Mucosa of stomach (tissue), 1 donor: Measurements from ENCODE around the gene IL6R.
A peak's percentile ranks its signal among the peaks of the same experiment; 100 is the strongest.

ENCODE experiments used
- H3K27me3 ChIP-seq: one replicate; pipeline ENCODE4 v1.7.0; 2013; ENCODE audit warnings: mild to moderate bottlenecking, low read length; ENCODE audit not compliant: control insufficient read depth, insufficient read depth
- H3K36me3 ChIP-seq: one replicate; pipeline ENCODE4 v1.7.0; 2013; ENCODE audit warnings: low read length; ENCODE audit not compliant: control insufficient read depth, insufficient read depth
- H3K4me1 ChIP-seq: one replicate; pipeline ENCODE4 v1.7.0; 2013; ENCODE audit warnings: mild to moderate bottlenecking, low read length; ENCODE audit not compliant: control insufficient read depth, insufficient read depth
- H3K4me3 ChIP-seq: one replicate; pipeline ENCODE4 v1.7.0; 2013; ENCODE audit warnings: low read length
- H3K9ac ChIP-seq: one replicate; pipeline ENCODE4 v1.7.0; 2013; ENCODE audit warnings: mild to moderate bottlenecking, low read length, moderate library complexity
- H3K9me3 ChIP-seq: one replicate; pipeline ENCODE4 v1.7.0; 2013; ENCODE audit warnings: mild to moderate bottlenecking, low read length, moderate library complexity; ENCODE audit not compliant: control insufficient read depth
- donor health status: Pancreatic carcinoma.

The IL6R gene

DNA sequence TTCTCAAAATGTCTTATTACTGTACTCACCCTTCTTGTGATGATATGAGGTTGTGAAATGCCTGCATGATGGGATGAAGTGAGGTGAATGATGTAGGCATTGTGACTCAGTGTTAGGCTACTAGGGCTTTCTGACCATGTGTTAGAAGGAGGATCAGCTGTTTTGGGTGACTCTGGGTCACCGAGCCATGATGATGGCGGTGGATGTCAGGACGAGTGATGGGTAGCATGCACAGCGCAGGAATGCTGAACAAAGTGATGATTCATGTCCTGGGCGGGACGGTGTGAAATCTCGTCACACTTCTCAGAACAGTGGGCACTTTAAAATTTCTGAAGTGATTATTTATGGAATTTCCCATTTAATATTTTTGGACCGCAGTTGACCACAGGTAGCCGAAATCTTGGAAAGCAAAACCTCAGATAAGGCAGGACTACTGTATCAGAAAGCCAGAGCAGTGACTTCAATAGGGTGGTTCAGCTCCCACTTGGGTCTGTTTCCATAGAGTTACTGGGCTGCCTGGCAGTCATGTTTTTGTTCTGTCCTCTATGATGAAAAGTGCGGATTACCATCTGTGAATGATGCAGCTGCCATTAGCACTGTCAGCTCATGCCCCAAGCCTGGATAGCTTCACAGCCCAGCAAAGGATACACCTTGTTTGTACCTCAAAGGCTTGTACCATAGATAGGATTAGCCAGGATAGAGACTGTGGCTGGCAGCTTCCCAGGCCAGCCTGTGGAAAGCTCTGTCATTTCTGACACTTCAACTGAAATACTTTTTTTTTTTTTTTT is 26.6 kb downstream of the IL6R start:
- H3K4me1 ChIP-seq: peaks cover 84% of the 10 kb centered on the region
- no peak overlapping the region for H3K9ac ChIP-seq
- H3K9me3 ChIP-seq: no peaks in the 10 kb centered on the region
- H3K36me3 ChIP-seq: peaks cover 9% of the 10 kb centered on the region
- no peak overlapping the region for H3K4me3 ChIP-seq
- H3K27me3 ChIP-seq: no peaks in the 10 kb centered on the region

GRCh38 chr1:154433161-154433764 is 28.1 kb downstream of the IL6R start:
- Histone ChIP-seq H3K36me3 (peaks cover 9% of the 10 kb centered on the region), H3K9me3 (no peaks in the 10 kb centered on the region), H3K4me3 (no peak overlapping the region), H3K27me3 (no peaks in the 10 kb centered on the region), H3K4me1 (peaks cover 71% of the 10 kb centered on the region), H3K9ac (no peak overlapping the region)

DNA sequence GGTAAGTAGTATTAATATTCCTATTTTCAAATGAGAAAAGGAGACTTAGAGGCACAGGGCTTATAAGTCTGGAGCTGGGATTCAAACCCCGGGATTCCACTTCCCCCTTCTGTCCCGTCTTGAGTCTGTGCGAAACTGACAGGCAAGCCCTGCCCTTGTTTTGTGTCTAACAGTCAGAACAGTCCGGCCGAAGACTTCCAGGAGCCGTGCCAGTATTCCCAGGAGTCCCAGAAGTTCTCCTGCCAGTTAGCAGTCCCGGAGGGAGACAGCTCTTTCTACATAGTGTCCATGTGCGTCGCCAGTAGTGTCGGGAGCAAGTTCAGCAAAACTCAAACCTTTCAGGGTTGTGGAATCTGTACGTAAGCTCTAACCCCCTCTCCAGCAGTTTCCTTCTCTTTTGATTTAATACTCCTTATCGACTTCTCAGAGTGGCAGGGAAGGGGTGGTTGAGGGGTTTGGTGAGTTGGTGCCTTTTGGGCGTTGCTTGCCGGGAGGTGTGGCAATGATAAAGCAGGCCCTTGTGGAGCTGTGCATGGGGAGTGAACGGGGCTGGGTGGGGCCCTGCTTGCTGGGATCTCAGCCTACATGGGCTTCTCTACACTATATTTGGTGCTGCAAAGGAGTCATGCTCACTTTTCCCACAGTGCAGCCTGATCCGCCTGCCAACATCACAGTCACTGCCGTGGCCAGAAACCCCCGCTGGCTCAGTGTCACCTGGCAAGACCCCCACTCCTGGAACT is 29.4 kb downstream of the IL6R start:
- H3K36me3 ChIP-seq: peaks cover 9% of the 10 kb centered on the region
- peak overlapping the region; percentile 6 for H3K9ac ChIP-seq
- no peak overlapping the region for H3K4me3 ChIP-seq
- H3K4me1 ChIP-seq: peaks cover 58% of the 10 kb centered on the region
- H3K9me3 ChIP-seq: no peaks in the 10 kb centered on the region
- H3K27me3 ChIP-seq: no peaks in the 10 kb centered on the region

- Histone ChIP-seq H3K27me3 (no peaks in the 10 kb centered on the region), H3K4me3 (no peak overlapping the region), H3K9ac (no peak overlapping the region), H3K9me3 (no peaks in the 10 kb centered on the region), H3K4me1 (peaks cover 52% of the 10 kb centered on the region), H3K36me3 (peaks cover 5% of the 10 kb centered on the region)
These were observed 30.6 kb downstream of the IL6R start for GRCh38 chr1:154435599-154436200.

GRCh38 chr1:154436433-154436832 is 31.3 kb downstream of the IL6R start:
- Histone ChIP-seq H3K9me3 (no peaks in the 10 kb centered on the region), H3K4me1 (peaks cover 44% of the 10 kb centered on the region), H3K9ac (no peak overlapping the region), H3K27me3 (no peaks in the 10 kb centered on the region), H3K4me3 (no peak overlapping the region), H3K36me3 (peaks cover 5% of the 10 kb centered on the region)

DNA sequence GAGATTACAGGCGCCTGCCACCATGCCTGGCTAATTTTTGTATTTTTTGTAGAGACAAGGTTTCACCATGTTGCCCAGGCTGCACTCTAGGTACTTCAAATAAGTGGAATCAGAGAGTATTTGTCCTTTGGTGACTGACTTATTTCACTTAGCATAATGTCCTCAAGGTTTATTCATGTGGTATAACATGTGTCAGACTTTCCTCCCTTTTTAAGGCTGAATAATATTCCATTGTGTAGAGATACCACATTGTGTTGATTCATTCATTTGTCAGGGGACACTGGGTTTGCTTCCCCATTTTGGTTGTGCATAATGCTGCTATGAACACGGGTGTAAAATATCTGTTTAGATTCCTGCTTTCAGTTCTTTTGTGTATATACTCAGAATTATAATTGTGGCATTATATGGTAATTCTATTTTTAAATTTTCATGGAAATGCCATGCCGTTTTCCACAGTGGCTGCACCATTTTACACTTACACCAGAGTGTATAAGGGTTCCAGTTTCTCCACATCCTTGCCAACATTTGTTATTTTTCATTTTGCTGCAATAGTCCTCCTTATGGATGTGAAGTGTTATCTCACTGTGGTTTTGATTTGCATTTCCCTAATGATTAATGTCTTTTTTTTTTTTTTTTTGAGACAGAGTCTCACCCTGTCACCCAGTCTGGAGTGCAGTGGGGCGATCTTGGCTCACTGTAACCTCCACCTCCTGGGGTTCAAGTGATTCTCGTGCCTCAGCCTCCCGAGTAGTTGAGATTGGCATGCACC is 35.1 kb downstream of the IL6R start:
- H3K4me3 ChIP-seq: no peak overlapping the region
- H3K4me1 ChIP-seq: peaks cover 15% of the 10 kb centered on the region
- H3K27me3 ChIP-seq: no peaks in the 10 kb centered on the region
- no peak overlapping the region for H3K9ac ChIP-seq
- no peaks in the 10 kb centered on the region for H3K9me3 ChIP-seq
- peaks cover 5% of the 10 kb centered on the region for H3K36me3 ChIP-seq

GRCh38 chr1:154441241-154441888 is 36.2 kb downstream of the IL6R start:
- no peak overlapping the region for H3K9ac ChIP-seq
- H3K4me1 ChIP-seq: peaks cover 5% of the 10 kb centered on the region
- peaks cover 4% of the 10 kb centered on the region for H3K36me3 ChIP-seq

DNA sequence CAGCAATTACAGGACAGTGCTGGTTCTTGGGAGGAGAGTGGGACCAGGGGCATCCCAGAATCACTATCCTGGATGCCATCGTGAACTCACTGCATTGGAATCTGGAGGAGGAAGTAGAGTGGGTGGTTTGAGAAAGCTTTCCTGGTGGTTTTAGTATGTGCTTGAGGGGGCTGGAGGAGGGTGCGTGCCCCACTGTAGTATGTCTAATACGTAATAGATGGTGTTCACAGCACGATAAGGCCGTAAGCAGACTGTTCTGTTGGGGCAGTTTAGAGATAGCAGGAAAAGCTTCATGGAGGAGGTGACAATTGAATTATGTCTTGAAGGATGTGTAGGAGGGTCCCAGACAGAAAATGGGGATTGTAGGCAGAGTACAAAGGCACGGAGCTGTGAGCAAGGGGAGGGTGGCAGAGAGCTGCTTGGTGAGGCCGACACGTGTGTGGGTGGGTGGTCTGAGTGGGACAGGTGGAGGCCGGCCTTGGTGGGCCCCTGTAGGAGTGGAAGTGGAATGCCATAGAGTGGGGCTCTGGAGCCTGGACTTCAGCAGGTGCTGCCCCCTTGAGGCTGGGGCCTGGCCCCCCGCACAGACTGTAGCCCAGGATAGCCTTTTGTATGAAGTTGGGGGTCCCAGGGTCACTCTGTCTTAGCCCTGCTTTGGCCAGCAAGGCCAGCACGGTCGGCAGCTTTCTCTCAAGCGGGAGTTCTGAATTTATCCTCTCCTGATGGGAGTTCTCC is 37.0 kb downstream of the IL6R start:
- no peak overlapping the region for H3K4me3 ChIP-seq
- no peaks in the 10 kb centered on the region for H3K36me3 ChIP-seq
- no peaks in the 10 kb centered on the region for H3K27me3 ChIP-seq
- H3K9me3 ChIP-seq: no peaks in the 10 kb centered on the region
- H3K9ac ChIP-seq: no peak overlapping the region
- peaks cover 5% of the 10 kb centered on the region for H3K4me1 ChIP-seq

More at GRCh38 chr1:154441241-154441888, 36.2 kb downstream of the IL6R start:
- Histone ChIP-seq H3K4me3 (no peak overlapping the region), H3K27me3 (no peaks in the 10 kb centered on the region), H3K9me3 (no peaks in the 10 kb centered on the region)

GRCh38 chr1:154443274-154444013 is 38.3 kb downstream of the IL6R start:
- Histone ChIP-seq H3K4me3 (no peak overlapping the region), H3K27me3 (no peaks in the 10 kb centered on the region), H3K9me3 (no peaks in the 10 kb centered on the region), H3K36me3 (no peaks in the 10 kb centered on the region), H3K4me1 (peaks cover 5% of the 10 kb centered on the region), H3K9ac (no peak overlapping the region)

DNA sequence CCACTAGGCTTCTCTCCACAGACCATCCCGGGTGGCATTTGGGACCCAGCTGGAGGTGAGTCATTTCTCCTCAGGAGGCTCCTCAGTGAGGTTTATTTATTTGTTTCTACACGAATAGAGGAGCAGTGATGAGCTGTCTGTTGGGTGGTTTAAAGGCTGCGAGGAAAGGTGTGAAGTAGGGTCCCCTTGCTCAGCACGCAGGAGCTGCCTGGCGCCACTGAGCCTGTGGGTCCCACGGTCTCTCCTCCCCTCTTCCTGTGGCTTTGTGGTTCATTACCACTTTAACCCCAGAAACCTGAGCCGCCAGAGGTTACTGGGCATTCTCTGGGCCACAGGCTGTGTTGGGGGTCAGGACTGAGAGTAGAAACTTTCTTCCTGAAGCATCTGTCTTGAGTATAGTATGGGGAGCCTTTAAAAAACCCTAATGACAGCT is 39.9 kb downstream of the IL6R start:
- Histone ChIP-seq H3K4me3 (no peak overlapping the region), H3K9me3 (no peaks in the 10 kb centered on the region), H3K36me3 (no peaks in the 10 kb centered on the region), H3K9ac (no peak overlapping the region), H3K4me1 (peaks cover under 1% of the 10 kb centered on the region), H3K27me3 (no peaks in the 10 kb centered on the region)
